ENCODE results near the gene TMEM245.
"Not testable (repeated sequence)": the region's sequence is repeated elsewhere in the genome, so short reads cannot be mapped to it uniquely, and the experiment has no call there.

The TMEM245 gene

GRCh38 chr9:109132567-109133021 lies 12.8 kb upstream of the TMEM245 start:
- DNase-seq = no peak

GRCh38 chr9:109129470-109130197 lies 9.9 kb upstream of the TMEM245 start:
- DNase-seq = no peak

GRCh38 chr9:109126671-109127070 lies 6.9 kb upstream of the TMEM245 start:
- DNase-seq = not testable (repeated sequence)

GRCh38 chr9:109124121-109124520 lies 4.4 kb upstream of the TMEM245 start:
- no peak for DNase-seq

GRCh38 chr9:109122726-109123621 lies 3.2 kb upstream of the TMEM245 start:
- no peak for DNase-seq

GRCh38 chr9:109121232-109121796 lies 1.6 kb upstream of the TMEM245 start:
- DNase-seq = no peak

- no peak for DNase-seq
These were observed 550 bp upstream of the TMEM245 start for GRCh38 chr9:109120204-109120789.

GRCh38 chr9:109118808-109119438 lies 824 bp downstream of the TMEM245 start:
- no peak for DNase-seq

- DNase-seq = peak; percentile 41
These were observed 1.6 kb downstream of the TMEM245 start for GRCh38 chr9:109117856-109118807.

- no peak for DNase-seq
These were observed 3.7 kb downstream of the TMEM245 start for GRCh38 chr9:109115931-109116526.

GRCh38 chr9:109114670-109115069 lies 5.1 kb downstream of the TMEM245 start:
- DNase-seq = no peak

GRCh38 chr9:109113892-109114609 lies 5.7 kb downstream of the TMEM245 start:
- DNase-seq = no peak

GRCh38 chr9:109113254-109113653 lies 6.5 kb downstream of the TMEM245 start:
- no peak for DNase-seq

- DNase-seq = peak; percentile 8
These were observed 9.3 kb downstream of the TMEM245 start for GRCh38 chr9:109110329-109111021.

- DNase-seq = no peak
These were observed 9.8 kb downstream of the TMEM245 start for GRCh38 chr9:109109967-109110328.

GRCh38 chr9:109108318-109108717 lies 11.4 kb downstream of the TMEM245 start:
- DNase-seq = no peak

GRCh38 chr9:109107402-109108240 lies 12.1 kb downstream of the TMEM245 start:
- no peak for DNase-seq

GRCh38 chr9:109101810-109102209 lies 17.9 kb downstream of the TMEM245 start:
- DNase-seq = peak; percentile 6

- no peak for DNase-seq
These were observed 18.5 kb downstream of the TMEM245 start for GRCh38 chr9:109101202-109101595.

Data from effector CD4-positive, alpha-beta T cell (primary cell).